HG03354 (cell line): ENCODE data around the gene PROSER1.
A peak's percentile ranks its signal among the peaks of the same experiment; 100 is the strongest.
"Not testable (repeated sequence)": the region's sequence is repeated elsewhere in the genome, so short reads cannot be mapped to it uniquely, and the experiment has no call there.

Experiments used
- ATAC-seq: cut with Tn5 transposase; IDR thresholded peaks from one replicate; pipeline ENCODE4 v1.9.1; 2021; ENCODE audit warnings: mild to moderate bottlenecking; ENCODE audit not compliant: unreplicated experiment, poor library complexity, severe bottlenecking

The PROSER1 gene

GRCh38 chr13:39034085-39034484, 3.8 kb downstream of the PROSER1 start:
- no peak for ATAC-seq

GRCh38 chr13:39032150-39032549, 5.7 kb downstream of the PROSER1 start:
- ATAC-seq = no peak

GRCh38 chr13:39025433-39025839, 12.5 kb downstream of the PROSER1 start:
- ATAC-seq = no peak

GRCh38 chr13:39023761-39024160, 14.1 kb downstream of the PROSER1 start:
- ATAC-seq = no peak

GRCh38 chr13:39023316-39023715, 14.6 kb downstream of the PROSER1 start:
- ATAC-seq = no peak

- no peak for ATAC-seq
These were observed 16.9 kb downstream of the PROSER1 start for GRCh38 chr13:39020853-39021462.

GRCh38 chr13:39016787-39017186, 21.1 kb downstream of the PROSER1 start:
- peak; percentile 81 for ATAC-seq

- ATAC-seq = peak; percentile 56
These were observed 21.8 kb downstream of the PROSER1 start for GRCh38 chr13:39016087-39016486.

- no peak for ATAC-seq
These were observed 24.4 kb downstream of the PROSER1 start for GRCh38 chr13:39013462-39013861.

GRCh38 chr13:39012608-39013007, 25.3 kb downstream of the PROSER1 start:
- ATAC-seq = no peak

- not testable (repeated sequence) for ATAC-seq
These were observed 31.3 kb downstream of the PROSER1 start for GRCh38 chr13:39006371-39007111.

GRCh38 chr13:38998739-38999138, 39.1 kb downstream of the PROSER1 start:
- ATAC-seq = no peak

- ATAC-seq = no peak
These were observed 44.5 kb downstream of the PROSER1 start for GRCh38 chr13:38993381-38993780.

GRCh38 chr13:38990693-38991092, 47.2 kb downstream of the PROSER1 start, which contains the start of gene STOML3:
Gene STOML3, minus strand, starts transcription at chr13:38990831. Its CDS starts 110 bp downstream, at chr13:38990721.
- ATAC-seq = no peak

GRCh38 chr13:38981096-38981495, 56.8 kb downstream of the PROSER1 start:
- ATAC-seq = no peak

GRCh38 chr13:38980750-38981078, 57.2 kb downstream of the PROSER1 start:
- ATAC-seq = no peak

GRCh38 chr13:38979891-38980749, 57.8 kb downstream of the PROSER1 start:
- ATAC-seq = no peak

GRCh38 chr13:38970380-38971051, 67.4 kb downstream of the PROSER1 start:
- no peak for ATAC-seq

- ATAC-seq = no peak
These were observed 68.7 kb downstream of the PROSER1 start for GRCh38 chr13:38969187-38969586.

GRCh38 chr13:38967446-38967845, 70.4 kb downstream of the PROSER1 start:
- no peak for ATAC-seq
